HG03439 (cell line): ENCODE results near the gene DDX60.
"Not testable (repeated sequence)": the region's sequence is repeated elsewhere in the genome, so short reads cannot be mapped to it uniquely, and the experiment has no call there.

Experiments
- ATAC-seq: cut with Tn5 transposase; IDR thresholded peaks from one replicate; pipeline ENCODE4 v1.9.1; 2021; ENCODE audit warnings: mild to moderate bottlenecking, moderate library complexity; ENCODE audit not compliant: unreplicated experiment

The DDX60 gene

GRCh38 chr4:168213511-168213910 is 105.0 kb downstream of the DDX60 start:
- not testable (repeated sequence) for ATAC-seq

- ATAC-seq, result no peak
These were observed 105.9 kb downstream of the DDX60 start for GRCh38 chr4:168212656-168213055.

- no peak for ATAC-seq
These were observed 109.5 kb downstream of the DDX60 start for GRCh38 chr4:168208957-168209614.

- ATAC-seq, result no peak
These were observed 115.2 kb downstream of the DDX60 start for GRCh38 chr4:168203233-168203911.

- ATAC-seq, result no peak
These were observed 117.9 kb downstream of the DDX60 start for GRCh38 chr4:168200685-168201084.

- no peak for ATAC-seq
These were observed 119.1 kb downstream of the DDX60 start for GRCh38 chr4:168199260-168199957.

GRCh38 chr4:168197926-168198325 is 120.6 kb downstream of the DDX60 start:
- no peak for ATAC-seq

GRCh38 chr4:168188754-168189153 is 129.8 kb downstream of the DDX60 start:
- no peak for ATAC-seq

- ATAC-seq, result no peak
These were observed 134.6 kb downstream of the DDX60 start for GRCh38 chr4:168183717-168184571.

- ATAC-seq, result no peak
These were observed 140.9 kb downstream of the DDX60 start for GRCh38 chr4:168177546-168178149.

- no peak for ATAC-seq
These were observed 144.2 kb downstream of the DDX60 start for GRCh38 chr4:168174308-168174707.

GRCh38 chr4:168167714-168168284 is 150.8 kb downstream of the DDX60 start:
- ATAC-seq, result no peak
